Epithelial cell of esophagus (primary cell): Measurements from ENCODE around the gene MATN1.

Source experiments
- DNase-seq: peaks from one replicate; pipeline ENCODE4 v3.0.0; 2010; ENCODE audit warnings: low read depth
- H3K4me3 ChIP-seq: 2 replicates; pipeline ENCODE4 v1.5.1; 2011; ENCODE audit warnings: mild to moderate bottlenecking, low read length, control low read depth
- CTCF ChIP-seq: IDR thresholded peaks from 2 replicates; pipeline ENCODE4 v1.5.1; 2011; ENCODE audit warnings: low read depth, mild to moderate bottlenecking, low read length, control low read depth, inconsistent platforms; ENCODE audit not compliant: insufficient read depth; ENCODE audit errors: missing control alignments

MATN1 gene

GRCh38 chr1:30663596-30664091, 59.7 kb downstream of the MATN1 start:
- no peak for TF ChIP-seq CTCF

GRCh38 chr1:30662291-30662840, 61.0 kb downstream of the MATN1 start:
- TF ChIP-seq CTCF: no peak
- H3K4me3 ChIP-seq: no peak overlapping the region
- DNase-seq: no peak

More at GRCh38 chr1:30663596-30664091, 59.7 kb downstream of the MATN1 start:
- no peak overlapping the region for H3K4me3 ChIP-seq
- DNase-seq: no peak

- H3K4me3 ChIP-seq: no peak overlapping the region
- TF ChIP-seq CTCF: no peak
- no peak for DNase-seq
Measured at GRCh38 chr1:30661311-30661710, 62.1 kb downstream of the MATN1 start.
